Endothelial cell of umbilical vein (primary cell): ENCODE results near the gene FIGNL2. TPM values are rescaled to one million over a fixed set of nuclear protein-coding genes. Genes with fewer than 3 reads are reported as not detected.

Experiments
- BruUV-seq: library from RNA; stranded (reverse); fragments of 400-500 nt; replicated peaks from 2 replicates; lab custom pipeline; 2021; lab: Mats Ljungman, UMichigan
- CTCF ChIA-PET: fragments of 300-600, 350-600 bp; sonication (Branson Sonifier 250); formaldehyde crosslinking; loops from one replicate; lab custom pipeline; 2021; ENCODE audit warnings: antibody characterized with exemption, inconsistent platforms; lab: Charles Lee
- POLR2A ChIA-PET: fragments of 300-600, 350-600 bp; sonication (Branson Sonifier 250); formaldehyde crosslinking; loops from one replicate; lab custom pipeline; 2021; ENCODE audit warnings: antibody characterized with exemption, inconsistent platforms; lab: Charles Lee
- DNase-seq: peaks from one replicate; pipeline ENCODE4 v3.0.0-alpha.2; 2011; ENCODE audit warnings: low read depth, low spot score
- FAIRE-seq: peaks from 2 replicates; lab custom pipeline; 2011; peaks lifted over from hg19 to GRCh38; lab: Jason Lieb, UNC
- H2AFZ ChIP-seq: 2 replicates; pipeline ENCODE4 v1.6.0; 2012; ENCODE audit warnings: low read depth, low read length, control low read depth, inconsistent platforms
- H3K27ac ChIP-seq: 2 replicates; pipeline ENCODE4 v1.5.1; 2011; ENCODE audit warnings: low read depth, mild to moderate bottlenecking, control low read depth, low read length, moderate library complexity; ENCODE audit not compliant: insufficient read depth
- H3K27me3 ChIP-seq, 2 experiments: 2 replicates each; pipeline versions ENCODE4 v1.6.0 to v1.6.1; 2011; ENCODE audit warnings: low read length in 2 of 2, mixed read lengths in 1 of 2; ENCODE audit not compliant: control insufficient read depth in 2 of 2, insufficient read depth in 2 of 2
- H3K36me3 ChIP-seq, 2 experiments: 2 replicates in 1 of 2; 3 replicates in 1 of 2; pipeline ENCODE4 v1.5.1; 2011; ENCODE audit warnings: low read length in 2 of 2, mild to moderate bottlenecking in 1 of 2, moderate library complexity in 1 of 2; ENCODE audit not compliant: control insufficient read depth in 2 of 2, insufficient read depth in 2 of 2; ENCODE audit errors: extremely low read depth in 1 of 2
- H3K4me1 ChIP-seq: 3 replicates; pipeline ENCODE4 v1.5.1; 2011; ENCODE audit warnings: mild to moderate bottlenecking, low read length; ENCODE audit not compliant: control insufficient read depth, insufficient read depth; ENCODE audit errors: extremely low read depth
- H3K4me2 ChIP-seq: 2 replicates; pipeline ENCODE4 v1.6.1; 2011; ENCODE audit warnings: low read length, control low read depth, mixed read lengths; ENCODE audit not compliant: insufficient read depth
- H3K4me3 ChIP-seq, 3 experiments: fragments of 200-600 bp in 1 of 3; sonication (generic), shearing (Covaris generic) in 1 of 3; replicated peaks in 1 of 3; 2 replicates each; pipeline ENCODE4 v1.5.1; 2011 to 2016; ENCODE audit warnings: control low read depth in 3 of 3, low read length in 3 of 3, mild to moderate bottlenecking in 2 of 3, inconsistent platforms in 1 of 3, low read depth in 1 of 3, moderate library complexity in 1 of 3; ENCODE audit not compliant: insufficient read depth in 1 of 3
- H3K79me2 ChIP-seq: 2 replicates; pipeline ENCODE4 v1.6.0; 2012; ENCODE audit warnings: low read length, inconsistent platforms; ENCODE audit not compliant: control insufficient read depth, insufficient read depth
- H3K9ac ChIP-seq: replicated peaks from 2 replicates; pipeline ENCODE3; 2011; ENCODE audit warnings: low read length, control low read depth; ENCODE audit not compliant: insufficient read depth; ENCODE audit errors: extremely low read depth
- H3K9me1 ChIP-seq: replicated peaks from 3 replicates; pipeline ENCODE4 v1.6.0; 2011; ENCODE audit warnings: mild to moderate bottlenecking, low read length; ENCODE audit not compliant: control insufficient read depth, insufficient read depth; ENCODE audit errors: extremely low read depth
- H3K9me3 ChIP-seq: replicated peaks from 2 replicates; pipeline ENCODE4 v1.5.1; 2012; ENCODE audit warnings: low read length, inconsistent platforms; ENCODE audit not compliant: control insufficient read depth, insufficient read depth
- H4K20me1 ChIP-seq: replicated peaks from 2 replicates; pipeline ENCODE3; 2011; ENCODE audit warnings: mild to moderate bottlenecking, low read length; ENCODE audit not compliant: control insufficient read depth, insufficient read depth; ENCODE audit errors: extremely low read depth
- EZH2 ChIP-seq: IDR thresholded peaks from 2 replicates; pipeline ENCODE4 v1.6.1; 2012; ENCODE audit warnings: borderline replicate concordance, low read depth, mild to moderate bottlenecking, moderate library complexity, low read length, inconsistent platforms; ENCODE audit not compliant: severe bottlenecking
- FOS ChIP-seq: IDR thresholded peaks from 2 replicates; pipeline ENCODE4 v1.6.1; 2011; ENCODE audit warnings: mild to moderate bottlenecking, low read length, moderate library complexity, borderline replicate concordance; ENCODE audit not compliant: insufficient read depth
- GATA2 ChIP-seq: IDR thresholded peaks from 2 replicates; pipeline ENCODE4 v1.7.0; 2011; ENCODE audit warnings: low read depth, mild to moderate bottlenecking, moderate library complexity, mixed read lengths, low read length; ENCODE audit not compliant: insufficient read length, insufficient read depth
- JUN ChIP-seq: IDR thresholded peaks from 2 replicates; pipeline ENCODE4 v1.6.1; 2011; ENCODE audit warnings: borderline replicate concordance, low read depth; ENCODE audit not compliant: insufficient read length, insufficient read depth
- MYC ChIP-seq: IDR thresholded peaks from one replicate; pipeline ENCODE4 v1.6.1; 2011; ENCODE audit warnings: mild to moderate bottlenecking, low read depth, low read length
- POLR2A ChIP-seq: IDR thresholded peaks from 2 replicates; pipeline ENCODE4 v1.6.1; 2012; ENCODE audit warnings: low read depth, mild to moderate bottlenecking, control low read depth, low read length
- POLR2AphosphoS5 ChIP-seq: IDR thresholded peaks from 2 replicates; pipeline ENCODE4 v1.6.1; 2012; ENCODE audit warnings: low read depth, mild to moderate bottlenecking, control low read depth, low read length, moderate library complexity; ENCODE audit not compliant: insufficient read depth
- dilution Hi-C: fragments of 300-500 bp; cut with MboI; formaldehyde crosslinking; loops from one replicate; pipeline ENCODE4 v1.15.0; 2019; ENCODE audit warnings: low sequenced_read_pairs; ENCODE audit not compliant: extremely low pct_ligation_motif_present
- intact Hi-C: fragments of 100-400 bp; cut with micrococcal nuclease; formaldehyde crosslinking; loops from one replicate; pipeline ENCODE4 v1.10.0; 2022
- polyA plus RNA-seq, 4 experiments: library from polyadenylated mRNA; depleted of rRNA in 3 of 4; stranded (reverse) in 3 of 4; unstranded in 1 of 4; fragments of >200 nt; gene quantifications; 2 replicates each; pipeline versions ENCODE4 v1.2.1 to v1.2.3, GENCODE V29; 2011 to 2012; ENCODE audit warnings: missing spikeins in 1 of 4
- total RNA-seq: library from RNA; stranded (reverse); gene quantifications from 2 replicates; pipeline ENCODE4 v1.2.3, GENCODE V29; 2021
- TF ChIP-seq, protein P1 (sequence below): IDR thresholded peaks from 2 replicates; pipeline ENCODE4 v1.6.1; 2011; ENCODE audit not compliant: insufficient read depth, insufficient read length
- TF ChIP-seq, protein P2 (sequence below), 2 donors: IDR thresholded peaks; 1 replicate in 1 of 2; 2 replicates in 1 of 2; pipeline ENCODE4 v1.5.1; 2011; ENCODE audit warnings: low read length in 2 of 2, mild to moderate bottlenecking in 2 of 2, moderate library complexity in 2 of 2, control low read depth in 1 of 2, inconsistent platforms in 1 of 2, low read depth in 1 of 2; ENCODE audit not compliant: insufficient read depth in 1 of 2; ENCODE audit errors: extremely low read depth in 1 of 2

FIGNL2 gene
- total and polyA plus RNA-seq, 2 donors (not counting 3 experiments of a cell fraction or from before 2014, with no cell fraction given) = 1.4 to 2.4 TPM

DNA sequence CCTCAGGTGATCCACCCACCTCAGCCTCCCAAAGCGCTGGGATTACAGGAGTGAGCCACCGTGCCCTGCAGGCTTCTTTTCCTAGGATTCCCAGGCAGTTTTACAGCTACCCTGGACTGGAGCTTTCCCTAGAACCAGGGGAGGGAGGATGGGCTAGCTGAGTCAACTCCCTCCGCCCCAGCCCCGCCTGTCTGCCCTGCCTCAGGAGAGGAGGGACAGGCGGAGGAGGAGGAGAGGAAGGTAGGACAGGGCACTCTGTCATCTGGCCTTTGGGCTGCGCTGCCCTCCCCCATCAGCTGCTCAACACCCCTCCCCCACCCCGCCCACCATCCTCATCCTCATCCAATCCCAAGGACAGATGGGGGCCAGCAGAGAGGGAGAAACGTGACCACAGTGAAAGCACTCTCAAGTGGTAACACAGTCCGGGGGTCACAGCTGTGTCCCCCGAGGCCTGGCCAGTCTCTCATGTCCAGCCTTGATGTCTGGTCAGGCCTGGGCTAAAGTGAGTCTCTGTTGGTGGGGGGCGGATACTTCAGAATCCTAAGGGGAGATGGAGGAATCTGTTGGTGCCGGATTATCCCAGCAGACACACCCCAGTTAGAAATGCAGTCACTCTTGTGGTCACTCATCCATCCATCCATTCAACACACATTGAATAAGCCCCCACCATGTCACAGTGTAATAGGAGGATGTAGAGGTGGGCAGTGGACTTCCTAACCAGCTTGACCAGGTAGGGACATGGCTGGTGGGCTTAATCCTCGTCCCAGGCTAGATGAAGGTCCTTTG is 12.3 kb downstream of the FIGNL2 start:
- H3K4me1 ChIP-seq = peaks cover 10% of the 10 kb centered on the region
- no peak overlapping the region for H3K4me2 ChIP-seq
- BruUV-seq = no TSS peak
- no peaks in the 10 kb centered on the region for H3K9me3 ChIP-seq
- TF ChIP-seq FOS (no peak), POLR2A (no peak), MYC (no peak), POLR2AphosphoS5 (no peak), EZH2 (no peak), GATA2 (no peak), JUN (no peak)
- TF ChIP-seq, protein P1, sequence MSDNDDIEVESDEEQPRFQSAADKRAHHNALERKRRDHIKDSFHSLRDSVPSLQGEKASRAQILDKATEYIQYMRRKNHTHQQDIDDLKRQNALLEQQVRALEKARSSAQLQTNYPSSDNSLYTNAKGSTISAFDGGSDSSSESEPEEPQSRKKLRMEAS = no peak
- TF ChIP-seq, protein P2, sequence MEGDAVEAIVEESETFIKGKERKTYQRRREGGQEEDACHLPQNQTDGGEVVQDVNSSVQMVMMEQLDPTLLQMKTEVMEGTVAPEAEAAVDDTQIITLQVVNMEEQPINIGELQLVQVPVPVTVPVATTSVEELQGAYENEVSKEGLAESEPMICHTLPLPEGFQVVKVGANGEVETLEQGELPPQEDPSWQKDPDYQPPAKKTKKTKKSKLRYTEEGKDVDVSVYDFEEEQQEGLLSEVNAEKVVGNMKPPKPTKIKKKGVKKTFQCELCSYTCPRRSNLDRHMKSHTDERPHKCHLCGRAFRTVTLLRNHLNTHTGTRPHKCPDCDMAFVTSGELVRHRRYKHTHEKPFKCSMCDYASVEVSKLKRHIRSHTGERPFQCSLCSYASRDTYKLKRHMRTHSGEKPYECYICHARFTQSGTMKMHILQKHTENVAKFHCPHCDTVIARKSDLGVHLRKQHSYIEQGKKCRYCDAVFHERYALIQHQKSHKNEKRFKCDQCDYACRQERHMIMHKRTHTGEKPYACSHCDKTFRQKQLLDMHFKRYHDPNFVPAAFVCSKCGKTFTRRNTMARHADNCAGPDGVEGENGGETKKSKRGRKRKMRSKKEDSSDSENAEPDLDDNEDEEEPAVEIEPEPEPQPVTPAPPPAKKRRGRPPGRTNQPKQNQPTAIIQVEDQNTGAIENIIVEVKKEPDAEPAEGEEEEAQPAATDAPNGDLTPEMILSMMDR (IDR thresholded peaks at IDR 0.05; ENCODE audit: extremely low read depth in 1 of 2, insufficient read depth in 1 of 2, low read depth in 1 of 2, low read length in 2 of 2) = no peak
- peaks cover 3 to 18% of the 10 kb centered on the region in 2 experiments for H3K27me3 ChIP-seq
- FAIRE-seq (no peak), DNase-seq (no peak)
- H4K20me1 ChIP-seq = no peaks in the 10 kb centered on the region
- dilution Hi-C loops (no loop called here), intact Hi-C loops (no loop called here)
- POLR2A ChIA-PET = no interaction called here
- no peaks in the 10 kb centered on the region for H3K79me2 ChIP-seq
- H2AFZ ChIP-seq = no peak overlapping the region
- no peaks in the 10 kb centered on the region for H3K9me1 ChIP-seq
- no peak overlapping the region for H3K27ac ChIP-seq
- no peak overlapping the region for H3K9ac ChIP-seq
- CTCF ChIA-PET = interaction anchor here (2.6 to 4.2 kb wide), 2 partner anchors 13 to 38 kb away, joined by 15 to 23 read pairs; no protein-coding TSS in a partner anchor
- H3K4me3 ChIP-seq = no peak overlapping the region
- no peaks in the 10 kb centered on the region for H3K36me3 ChIP-seq
